ENCODE results near the gene CYP4B1. TPM values are rescaled to one million over a fixed set of nuclear protein-coding genes. Genes with fewer than 3 reads are reported as not detected.

The CYP4B1 gene
- total RNA-seq, 4 donors from 2014 or later, result 14.0 to 147 (median 109) TPM

DNA sequence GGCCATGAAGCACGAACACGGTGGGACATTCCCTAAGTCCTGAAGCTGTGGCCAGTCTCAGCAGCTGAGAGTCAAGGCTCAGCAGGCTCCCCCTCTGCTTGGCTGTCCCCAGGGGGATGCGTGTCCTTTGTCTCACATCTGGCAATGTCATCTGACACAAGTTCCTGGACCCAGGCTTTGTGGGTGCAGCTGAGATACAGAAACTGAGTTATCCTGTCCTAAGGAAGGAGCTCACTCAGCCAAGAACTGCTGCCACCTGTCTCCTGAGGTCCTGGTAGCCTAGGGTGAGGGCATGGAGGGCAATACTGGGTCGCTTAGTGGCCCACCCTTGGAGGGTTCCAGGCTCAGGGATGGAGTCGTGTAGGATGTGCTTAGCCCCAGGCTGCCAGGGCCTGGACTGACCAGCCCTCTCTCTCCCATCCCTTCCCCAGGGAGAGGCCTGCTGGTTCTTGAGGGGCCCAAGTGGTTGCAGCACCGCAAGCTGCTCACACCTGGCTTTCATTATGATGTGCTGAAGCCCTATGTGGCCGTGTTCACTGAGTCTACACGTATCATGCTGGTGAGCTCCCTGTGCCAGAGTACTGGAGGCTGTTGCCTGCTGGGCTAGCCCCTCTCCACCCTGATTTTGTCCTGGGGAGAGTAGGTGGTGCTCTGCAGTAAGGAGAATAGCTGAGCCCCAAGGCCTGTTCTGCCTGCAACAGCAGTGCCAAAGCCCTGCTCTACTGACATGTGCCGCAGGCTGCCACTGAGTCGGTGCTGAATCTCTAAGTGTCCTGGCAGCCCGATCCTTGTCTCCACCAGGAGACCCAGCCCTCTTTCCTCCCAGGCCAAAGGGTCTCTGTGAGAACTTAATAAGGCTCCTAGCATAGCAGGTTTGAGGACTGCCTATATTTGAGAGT, 13.5 kb downstream of the CYP4B1 start:
- WGBS, 2 donors, result 76 to 84% methylated on average over 4 to 6 of the region's 11 CpGs
- Histone ChIP-seq H3K4me1 (peaks cover 0 to 5% (median 3%) of the 10 kb centered on the region in 3 donors), H3K4me3 (no peak overlapping the region), H3K9me3 (no peaks in the 10 kb centered on the region), H3K27me3 (no peaks in the 10 kb centered on the region), H3K27ac (no peak overlapping the region), H3K36me3 (peaks cover 0 to 84% (median 9%) of the 10 kb centered on the region in 3 donors)
- TF ChIP-seq, protein P1, sequence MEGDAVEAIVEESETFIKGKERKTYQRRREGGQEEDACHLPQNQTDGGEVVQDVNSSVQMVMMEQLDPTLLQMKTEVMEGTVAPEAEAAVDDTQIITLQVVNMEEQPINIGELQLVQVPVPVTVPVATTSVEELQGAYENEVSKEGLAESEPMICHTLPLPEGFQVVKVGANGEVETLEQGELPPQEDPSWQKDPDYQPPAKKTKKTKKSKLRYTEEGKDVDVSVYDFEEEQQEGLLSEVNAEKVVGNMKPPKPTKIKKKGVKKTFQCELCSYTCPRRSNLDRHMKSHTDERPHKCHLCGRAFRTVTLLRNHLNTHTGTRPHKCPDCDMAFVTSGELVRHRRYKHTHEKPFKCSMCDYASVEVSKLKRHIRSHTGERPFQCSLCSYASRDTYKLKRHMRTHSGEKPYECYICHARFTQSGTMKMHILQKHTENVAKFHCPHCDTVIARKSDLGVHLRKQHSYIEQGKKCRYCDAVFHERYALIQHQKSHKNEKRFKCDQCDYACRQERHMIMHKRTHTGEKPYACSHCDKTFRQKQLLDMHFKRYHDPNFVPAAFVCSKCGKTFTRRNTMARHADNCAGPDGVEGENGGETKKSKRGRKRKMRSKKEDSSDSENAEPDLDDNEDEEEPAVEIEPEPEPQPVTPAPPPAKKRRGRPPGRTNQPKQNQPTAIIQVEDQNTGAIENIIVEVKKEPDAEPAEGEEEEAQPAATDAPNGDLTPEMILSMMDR (IDR thresholded peaks at IDR 0.05), result no peak
- TF ChIP-seq POLR2A (IDR thresholded peaks at IDR 0.05), result no peak
- DNase-seq, result no peak
- intact Hi-C loops (cut with DNase I), result no loop called here

GRCh38 chr1:46812996-46813857, 14.4 kb downstream of the CYP4B1 start:
- DNase-seq, result no peak
- intact Hi-C loops (cut with DNase I), result no loop called here

DNA sequence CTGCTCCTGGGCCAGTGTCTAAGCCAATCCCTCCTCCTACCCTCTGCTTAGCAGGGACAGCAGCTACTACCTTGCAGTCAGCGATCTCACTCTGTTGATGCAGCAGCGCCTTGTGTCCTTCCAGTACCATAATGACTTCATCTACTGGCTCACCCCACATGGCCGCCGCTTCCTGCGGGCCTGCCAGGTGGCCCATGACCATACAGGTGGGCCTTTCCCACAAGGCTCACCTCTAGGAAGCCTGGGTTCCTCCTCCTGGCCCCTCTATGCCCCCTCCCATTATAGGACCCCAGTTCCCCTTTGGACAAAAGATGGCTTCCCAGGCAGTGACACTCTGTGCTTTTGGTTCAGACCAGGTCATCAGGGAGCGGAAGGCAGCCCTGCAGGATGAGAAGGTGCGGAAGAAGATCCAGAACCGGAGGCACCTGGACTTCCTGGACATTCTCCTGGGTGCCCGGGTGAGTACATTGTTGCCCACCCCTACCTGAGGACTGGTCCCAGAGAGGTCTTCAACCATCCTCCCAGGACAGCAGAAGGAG, 15.1 kb downstream of the CYP4B1 start:
- DNase-seq, result no peak
- 88 to 95% methylated on average over 4 to 7 of the region's 9 CpGs for WGBS, 2 donors
- TF ChIP-seq, protein P1 (IDR thresholded peaks at IDR 0.05), result no peak
- no peak for TF ChIP-seq POLR2A (IDR thresholded peaks at IDR 0.05)
- Histone ChIP-seq H3K4me3 (no peak overlapping the region), H3K9me3 (no peaks in the 10 kb centered on the region), H3K27me3 (no peaks in the 10 kb centered on the region), H3K36me3 (peaks cover 0 to 96% (median 9%) of the 10 kb centered on the region in 3 donors), H3K27ac (no peak overlapping the region), H3K4me1 (no peaks in the 10 kb centered on the region)
- intact Hi-C loops (cut with DNase I), result no loop called here

More at GRCh38 chr1:46812996-46813857, 14.4 kb downstream of the CYP4B1 start:
- Histone ChIP-seq H3K9me3 (no peaks in the 10 kb centered on the region), H3K27ac (no peak overlapping the region), H3K4me1 (no peaks in the 10 kb centered on the region), H3K36me3 (peaks cover 0 to 89% (median 9%) of the 10 kb centered on the region in 3 donors), H3K27me3 (no peaks in the 10 kb centered on the region), H3K4me3 (no peak overlapping the region)
- WGBS, 2 donors, result 73% methylated on average over 4 of the region's 11 CpGs; no CpG with 5 or more reads in 1 of the 2 donors
- TF ChIP-seq POLR2A (IDR thresholded peaks at IDR 0.05), result no peak
- TF ChIP-seq, protein P1 (IDR thresholded peaks at IDR 0.05), result no peak

- WGBS, 2 donors, result 76 to 94% methylated on average over 3 to 5 of the region's 6 CpGs
- H3K4me1 ChIP-seq, result no peaks in the 10 kb centered on the region
- no peak for TF ChIP-seq POLR2A (IDR thresholded peaks at IDR 0.05)
- TF ChIP-seq, protein P1 (IDR thresholded peaks at IDR 0.05), result no peak
- peaks cover 0 to 100% (median 9%) of the 10 kb centered on the region in 3 donors for H3K36me3 ChIP-seq
- H3K27me3 ChIP-seq, result no peaks in the 10 kb centered on the region
- H3K9me3 ChIP-seq, result no peaks in the 10 kb centered on the region
- H3K27ac ChIP-seq, result no peak overlapping the region
- DNase-seq, result no peak
- intact Hi-C loops (cut with DNase I), result no loop called here
- H3K4me3 ChIP-seq, result no peak overlapping the region
Observed at GRCh38 chr1:46815133-46815532, 16.3 kb downstream of the CYP4B1 start.

Measured in esophagus squamous epithelium (tissue), 5 donors.